WTC11 (cell line): ENCODE measurements around the gene NDUFAF4. TPM values are rescaled to one million over a fixed set of nuclear protein-coding genes. Genes with fewer than 3 reads are reported as not detected.

Experiments used
- ATAC-seq: fragments of 200-7000 bp; cut with Tn5 transposase; 2 replicates; pipeline ENCODE4 v1.10.0; 2021; ENCODE audit warnings: mild to moderate bottlenecking, moderate library complexity
- CTCF ChIA-PET: fragments of 300-600 bp; sonication (Branson Sonifier 250); formaldehyde crosslinking; loops from one replicate; lab custom pipeline; 2021; ENCODE audit warnings: antibody characterized with exemption; lab: Charles Lee
- POLR2A ChIA-PET: fragments of 350-600 bp; sonication (Branson Sonifier 250); formaldehyde crosslinking; loops from one replicate; lab custom pipeline; 2021; ENCODE audit warnings: antibody characterized with exemption; lab: Charles Lee
- DNase-seq: peaks from one replicate; pipeline ENCODE4 v3.0.0; 2021; ENCODE audit warnings: low spot score
- H3K27ac Mint-ChIP-seq: 2 replicates; pipeline ENCODE4 v1.8.0; 2021; ENCODE audit warnings: mixed read lengths
- H3K27me3 Mint-ChIP-seq: 2 replicates; pipeline ENCODE4 v1.8.0; 2021; ENCODE audit warnings: low read depth, mild to moderate bottlenecking, moderate library complexity, mixed read lengths
- H3K36me3 Mint-ChIP-seq: 2 replicates; pipeline ENCODE4 v1.8.0; 2021; ENCODE audit warnings: mixed read lengths
- H3K4me1 Mint-ChIP-seq: 2 replicates; pipeline ENCODE4 v1.8.0; 2022; ENCODE audit warnings: mixed read lengths
- H3K4me3 Mint-ChIP-seq: 2 replicates; pipeline ENCODE4 v1.8.0; 2021; ENCODE audit warnings: mild to moderate bottlenecking, moderate library complexity, mixed read lengths
- H3K9me3 Mint-ChIP-seq: 2 replicates; pipeline ENCODE4 v1.8.0; 2021; ENCODE audit warnings: mixed read lengths
- ATF3 ChIP-seq: sonication (generic); formaldehyde crosslinking; conservative IDR thresholded peaks from 2 replicates; pipeline ENCODE4 v1.8.1; 2022; ENCODE audit warnings: mild to moderate bottlenecking, missing genetic modification reagents
- ATF6 ChIP-seq: sonication (generic); formaldehyde crosslinking; IDR thresholded peaks from 2 replicates; pipeline ENCODE4 v1.8.1; 2023; ENCODE audit warnings: mild to moderate bottlenecking, missing genetic modification reagents
- CBFB ChIP-seq: sonication (generic); formaldehyde crosslinking; IDR thresholded peaks from 2 replicates; pipeline ENCODE4 v1.8.1; 2022; ENCODE audit warnings: mild to moderate bottlenecking, low read depth, missing genetic modification reagents
- CDX4 ChIP-seq: fragments of 250-450 bp; sonication (Bioruptor Pico); IDR thresholded peaks from 2 replicates; pipeline ENCODE4 v1.9.0; 2021; ENCODE audit warnings: moderate library complexity, mild to moderate bottlenecking, inconsistent platforms, borderline replicate concordance
- EMX1 ChIP-seq: fragments of 250-450 bp; sonication (Bioruptor Pico); IDR thresholded peaks from 2 replicates; pipeline ENCODE4 v1.8.0; 2021; ENCODE audit warnings: mild to moderate bottlenecking
- FOXK1 ChIP-seq: sonication (generic); formaldehyde crosslinking; IDR thresholded peaks from 2 replicates; pipeline ENCODE4 v1.8.0; 2022; ENCODE audit warnings: mild to moderate bottlenecking, moderate library complexity, missing genetic modification reagents
- GABPB1 ChIP-seq: sonication (generic); formaldehyde crosslinking; IDR thresholded peaks from 2 replicates; pipeline ENCODE4 v1.8.1; 2023; ENCODE audit warnings: mild to moderate bottlenecking, missing genetic modification reagents
- MYBL2 ChIP-seq: sonication (generic); formaldehyde crosslinking; IDR thresholded peaks from 2 replicates; pipeline ENCODE4 v1.8.1; 2023; ENCODE audit warnings: mild to moderate bottlenecking, moderate library complexity, missing genetic modification reagents
- NFATC4 ChIP-seq: fragments of 250-450 bp; sonication (Bioruptor Pico); IDR thresholded peaks from 2 replicates; pipeline ENCODE4 v1.9.0; 2021; ENCODE audit warnings: mild to moderate bottlenecking
- PREB ChIP-seq: sonication (generic); formaldehyde crosslinking; IDR thresholded peaks from 2 replicates; pipeline ENCODE4 v1.8.1; 2022; ENCODE audit warnings: mild to moderate bottlenecking, missing genetic modification reagents, moderate library complexity, borderline replicate concordance
- RELA ChIP-seq: sonication (generic); formaldehyde crosslinking; IDR thresholded peaks from 2 replicates; pipeline ENCODE4 v1.8.1; 2022; ENCODE audit warnings: missing genetic modification reagents, mild to moderate bottlenecking, borderline replicate concordance
- RORB ChIP-seq: fragments of 250-450 bp; sonication (Bioruptor Pico); IDR thresholded peaks from 2 replicates; pipeline ENCODE4 v1.9.0; 2021; ENCODE audit warnings: mild to moderate bottlenecking
- SMAD3 ChIP-seq: sonication (generic); formaldehyde crosslinking; IDR thresholded peaks from 2 replicates; pipeline ENCODE4 v1.8.0; 2022; ENCODE audit warnings: missing genetic modification reagents, mild to moderate bottlenecking, borderline replicate concordance
- SOX15 ChIP-seq: fragments of 250-450 bp; sonication (Bioruptor Pico); IDR thresholded peaks from 2 replicates; pipeline ENCODE4 v1.9.0; 2021; ENCODE audit warnings: mild to moderate bottlenecking
- SP1 ChIP-seq: sonication (generic); formaldehyde crosslinking; conservative IDR thresholded peaks from 2 replicates; pipeline ENCODE4 v1.8.1; 2022; ENCODE audit warnings: missing genetic modification reagents
- ZNF138 ChIP-seq: sonication (generic); formaldehyde crosslinking; conservative IDR thresholded peaks from 2 replicates; pipeline ENCODE4 v1.8.1; 2022; ENCODE audit warnings: mild to moderate bottlenecking, moderate library complexity, missing genetic modification reagents
- ZNF219 ChIP-seq: sonication (generic); formaldehyde crosslinking; IDR thresholded peaks from 2 replicates; pipeline ENCODE4 v1.8.0; 2023; ENCODE audit warnings: missing genetic modification reagents, mild to moderate bottlenecking, borderline replicate concordance
- ZNF232 ChIP-seq: sonication (generic); formaldehyde crosslinking; IDR thresholded peaks from 2 replicates; pipeline ENCODE4 v1.8.0; 2022; ENCODE audit warnings: mild to moderate bottlenecking, missing genetic modification reagents
- ZNF396 ChIP-seq: fragments of 250-450 bp; sonication (Bioruptor Pico); IDR thresholded peaks from 2 replicates; pipeline ENCODE4 v1.8.0; 2021; ENCODE audit warnings: mild to moderate bottlenecking, moderate library complexity, borderline replicate concordance
- ZNF512 ChIP-seq: sonication (generic); formaldehyde crosslinking; IDR thresholded peaks from 2 replicates; pipeline ENCODE4 v1.8.1; 2022; ENCODE audit warnings: missing genetic modification reagents, borderline replicate concordance
- ZNF671 ChIP-seq: fragments of 250-450 bp; sonication (Bioruptor Pico); IDR thresholded peaks from 2 replicates; pipeline ENCODE4 v1.8.0; 2021; ENCODE audit warnings: mild to moderate bottlenecking
- total RNA-seq: library from RNA; stranded (reverse); gene quantifications from 3 replicates; pipeline ENCODE4 v1.2.3, GENCODE V29; 2021
- TF ChIP-seq, protein P1 (sequence below): fragments of 250-450 bp; sonication (Bioruptor Pico); IDR thresholded peaks from 2 replicates; pipeline ENCODE4 v1.9.0; 2021; ENCODE audit warnings: mild to moderate bottlenecking
- TF ChIP-seq, protein P2 (sequence below): sonication (generic); formaldehyde crosslinking; IDR thresholded peaks from 2 replicates; pipeline ENCODE4 v1.8.1; 2022; ENCODE audit warnings: mild to moderate bottlenecking, moderate library complexity, missing genetic modification reagents
- TF ChIP-seq, protein P3 (sequence below): fragments of 200-600 bp; IDR thresholded peaks from 2 replicates; pipeline ENCODE4 v1.8.0; 2022; ENCODE audit warnings: antibody characterized with exemption

Gene NDUFAF4
- total RNA-seq, 1 experiment from 2014 or later = 75.8 TPM

- Mint-ChIP-seq H3K4me3 (no peak overlapping the region), H3K27ac (no peak overlapping the region), H3K27me3 (peaks cover 4% of the 10 kb centered on the region; the same call in 1 of the 2 replicates), H3K36me3 (peaks cover 19% of the 10 kb centered on the region), H3K4me1 (peaks cover 5% of the 10 kb centered on the region; the same call in 1 of the 2 replicates), H3K9me3 (peaks cover 51% of the 10 kb centered on the region)
- ATAC-seq (no peak), DNase-seq (no peak)
- ChIA-PET CTCF (no interaction called here), POLR2A (no interaction called here)
- TF ChIP-seq, protein P1, sequence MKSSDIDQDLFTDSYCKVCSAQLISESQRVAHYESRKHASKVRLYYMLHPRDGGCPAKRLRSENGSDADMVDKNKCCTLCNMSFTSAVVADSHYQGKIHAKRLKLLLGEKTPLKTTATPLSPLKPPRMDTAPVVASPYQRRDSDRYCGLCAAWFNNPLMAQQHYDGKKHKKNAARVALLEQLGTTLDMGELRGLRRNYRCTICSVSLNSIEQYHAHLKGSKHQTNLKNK = no peak
- no peak for TF ChIP-seq EMX1
- TF ChIP-seq RORB (CRISPR knock-in tag) = no peak
- TF ChIP-seq SP1 = no peak
- no peak for TF ChIP-seq SOX15 (CRISPR knock-in tag)
- no peak for TF ChIP-seq ZNF219 (CRISPR knock-in tag)
- TF ChIP-seq ZNF671 (CRISPR knock-in tag) = no peak
Observed at GRCh38 chr6:96856856-96857255, 40.8 kb downstream of the NDUFAF4 start.

- ChIA-PET CTCF (no interaction called here), POLR2A (no interaction called here)
- TF ChIP-seq CBFB (no peak), NFATC4 (no peak), ZNF512 (CRISPR knock-in tag) (no peak), ATF6 (CRISPR knock-in tag) (no peak)
- no peaks in the 10 kb centered on the region for H3K36me3 Mint-ChIP-seq
- no peak overlapping the region for H3K4me3 Mint-ChIP-seq
- DNase-seq = no peak
- H3K27me3 Mint-ChIP-seq = peaks cover 4% of the 10 kb centered on the region; the same call in 1 of the 2 replicates
- H3K27ac Mint-ChIP-seq = no peak overlapping the region
- no peak for ATAC-seq
- 0 out of 2 replicates have a peak, but pooled peaks cover 2% of the 10 kb centered on the region for H3K4me1 Mint-ChIP-seq
- peaks cover 23% of the 10 kb centered on the region for H3K9me3 Mint-ChIP-seq
Observed at GRCh38 chr6:96853083-96853482, 44.6 kb downstream of the NDUFAF4 start.

DNA sequence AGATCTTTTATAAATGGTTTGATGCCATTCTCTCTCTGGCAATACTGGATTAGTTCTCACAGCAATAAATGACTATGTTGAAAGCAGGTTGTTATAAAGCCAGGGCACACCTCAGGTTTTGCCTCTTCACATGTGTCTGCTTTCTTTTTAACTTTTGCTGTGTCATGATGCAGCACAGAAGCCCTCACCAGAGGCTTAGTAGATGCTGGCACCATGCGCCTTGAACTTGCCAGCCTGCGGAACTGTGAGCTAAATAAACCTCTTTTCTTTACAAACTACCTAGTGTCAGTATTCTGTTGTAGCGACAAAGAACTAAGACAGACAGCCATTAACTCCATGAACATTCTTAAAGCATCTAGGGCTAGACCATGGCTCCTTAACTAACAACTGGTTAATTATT is 45.1 kb downstream of the NDUFAF4 start:
- DNase-seq (no peak), ATAC-seq (no peak)
- H3K9me3 Mint-ChIP-seq = peaks cover 23% of the 10 kb centered on the region
- H3K4me1 Mint-ChIP-seq = 0 out of 2 replicates have a peak, but pooled peaks cover 2% of the 10 kb centered on the region
- no peaks in the 10 kb centered on the region for H3K36me3 Mint-ChIP-seq
- no peak overlapping the region for H3K4me3 Mint-ChIP-seq
- CTCF ChIA-PET = no interaction called here
- POLR2A ChIA-PET = no interaction called here
- peaks cover 4% of the 10 kb centered on the region; the same call in 1 of the 2 replicates for H3K27me3 Mint-ChIP-seq
- no peak overlapping the region for H3K27ac Mint-ChIP-seq
- TF ChIP-seq, protein P2, sequence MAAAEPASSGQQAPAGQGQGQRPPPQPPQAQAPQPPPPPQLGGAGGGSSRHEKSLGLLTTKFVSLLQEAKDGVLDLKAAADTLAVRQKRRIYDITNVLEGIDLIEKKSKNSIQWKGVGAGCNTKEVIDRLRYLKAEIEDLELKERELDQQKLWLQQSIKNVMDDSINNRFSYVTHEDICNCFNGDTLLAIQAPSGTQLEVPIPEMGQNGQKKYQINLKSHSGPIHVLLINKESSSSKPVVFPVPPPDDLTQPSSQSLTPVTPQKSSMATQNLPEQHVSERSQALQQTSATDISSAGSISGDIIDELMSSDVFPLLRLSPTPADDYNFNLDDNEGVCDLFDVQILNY = no peak
- TF ChIP-seq SP1 (no peak), ZNF232 (no peak), GABPB1 (no peak), SMAD3 (CRISPR knock-in tag) (no peak), FOXK1 (CRISPR knock-in tag) (no peak), CDX4 (CRISPR knock-in tag) (no peak), ZNF138 (CRISPR knock-in tag) (no peak), ZNF396 (CRISPR knock-in tag) (no peak), ATF3 (CRISPR knock-in tag) (no peak), RELA (CRISPR knock-in tag) (no peak), PREB (CRISPR knock-in tag) (no peak), MYBL2 (CRISPR knock-in tag) (no peak)
- TF ChIP-seq, protein P3, sequence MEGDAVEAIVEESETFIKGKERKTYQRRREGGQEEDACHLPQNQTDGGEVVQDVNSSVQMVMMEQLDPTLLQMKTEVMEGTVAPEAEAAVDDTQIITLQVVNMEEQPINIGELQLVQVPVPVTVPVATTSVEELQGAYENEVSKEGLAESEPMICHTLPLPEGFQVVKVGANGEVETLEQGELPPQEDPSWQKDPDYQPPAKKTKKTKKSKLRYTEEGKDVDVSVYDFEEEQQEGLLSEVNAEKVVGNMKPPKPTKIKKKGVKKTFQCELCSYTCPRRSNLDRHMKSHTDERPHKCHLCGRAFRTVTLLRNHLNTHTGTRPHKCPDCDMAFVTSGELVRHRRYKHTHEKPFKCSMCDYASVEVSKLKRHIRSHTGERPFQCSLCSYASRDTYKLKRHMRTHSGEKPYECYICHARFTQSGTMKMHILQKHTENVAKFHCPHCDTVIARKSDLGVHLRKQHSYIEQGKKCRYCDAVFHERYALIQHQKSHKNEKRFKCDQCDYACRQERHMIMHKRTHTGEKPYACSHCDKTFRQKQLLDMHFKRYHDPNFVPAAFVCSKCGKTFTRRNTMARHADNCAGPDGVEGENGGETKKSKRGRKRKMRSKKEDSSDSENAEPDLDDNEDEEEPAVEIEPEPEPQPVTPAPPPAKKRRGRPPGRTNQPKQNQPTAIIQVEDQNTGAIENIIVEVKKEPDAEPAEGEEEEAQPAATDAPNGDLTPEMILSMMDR = no peak
